HG03342 (cell line): Measurements from ENCODE around the gene DHTKD1.
"Not testable (repeated sequence)": the region's sequence is repeated elsewhere in the genome, so short reads cannot be mapped to it uniquely, and the experiment has no call there.

Experiments
- ATAC-seq: cut with Tn5 transposase; IDR thresholded peaks from one replicate; pipeline ENCODE4 v1.9.1; 2021; ENCODE audit warnings: mild to moderate bottlenecking, moderate library complexity; ENCODE audit not compliant: unreplicated experiment

Gene DHTKD1

DNA sequence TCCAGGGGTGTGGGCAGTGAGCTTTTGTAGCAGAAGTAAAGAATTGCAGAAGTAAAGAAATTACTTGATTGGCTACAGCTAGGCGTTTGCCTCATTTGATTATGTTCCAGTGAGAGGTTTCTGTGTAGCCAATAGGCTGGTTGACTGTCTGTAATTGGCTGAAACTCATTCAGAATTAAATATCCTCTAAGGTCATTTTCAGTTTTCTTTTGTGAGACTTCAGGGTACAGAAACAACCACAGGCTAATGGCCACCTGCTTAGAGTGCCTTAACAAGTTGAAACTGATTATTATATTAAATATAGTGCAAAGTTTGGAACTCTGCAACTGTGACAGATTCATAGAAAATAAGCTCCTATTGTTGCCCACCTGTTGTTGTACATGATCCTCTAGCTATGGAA, 71.3 kb downstream of the DHTKD1 start:
- no peak for ATAC-seq

DNA sequence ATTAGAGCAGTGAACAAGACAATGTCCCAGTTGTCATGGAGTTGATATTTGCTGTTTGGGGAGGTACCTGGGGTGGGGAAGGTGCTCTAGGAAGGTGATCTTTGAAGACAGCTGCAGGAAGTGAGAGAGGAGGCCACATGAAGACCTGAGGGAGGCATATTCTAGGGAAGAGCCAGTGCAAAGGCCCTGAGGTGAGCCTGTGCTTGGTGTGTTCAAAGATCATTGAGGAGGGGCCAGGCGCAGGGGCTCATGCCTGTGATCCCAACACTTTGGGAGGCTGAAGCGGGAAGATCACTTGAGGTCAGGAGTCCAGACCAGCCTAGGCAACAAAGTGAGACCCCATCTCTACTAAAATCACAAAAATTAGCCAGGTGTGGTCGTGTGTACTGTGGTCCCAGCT, 75.8 kb downstream of the DHTKD1 start:
- ATAC-seq: no peak

DNA sequence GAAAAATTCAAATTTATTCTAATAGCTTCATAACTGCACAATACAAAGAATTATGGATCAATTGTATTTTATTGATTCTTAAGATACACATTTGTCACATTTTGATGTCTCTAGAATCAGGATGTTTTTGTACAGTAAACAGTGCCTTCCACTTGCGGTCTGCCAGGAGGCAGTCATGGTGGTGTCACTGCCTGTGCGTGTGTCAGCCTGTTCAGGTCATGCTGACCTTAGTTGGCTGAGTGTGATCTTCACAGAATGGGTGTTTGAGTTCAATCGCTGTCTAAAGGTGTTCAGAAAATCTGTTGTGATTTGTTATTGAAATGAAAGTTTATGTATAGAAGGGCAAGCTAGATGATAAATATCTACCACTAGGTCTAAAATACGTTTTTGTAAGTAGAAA, 81.4 kb downstream of the DHTKD1 start:
- no peak for ATAC-seq

DNA sequence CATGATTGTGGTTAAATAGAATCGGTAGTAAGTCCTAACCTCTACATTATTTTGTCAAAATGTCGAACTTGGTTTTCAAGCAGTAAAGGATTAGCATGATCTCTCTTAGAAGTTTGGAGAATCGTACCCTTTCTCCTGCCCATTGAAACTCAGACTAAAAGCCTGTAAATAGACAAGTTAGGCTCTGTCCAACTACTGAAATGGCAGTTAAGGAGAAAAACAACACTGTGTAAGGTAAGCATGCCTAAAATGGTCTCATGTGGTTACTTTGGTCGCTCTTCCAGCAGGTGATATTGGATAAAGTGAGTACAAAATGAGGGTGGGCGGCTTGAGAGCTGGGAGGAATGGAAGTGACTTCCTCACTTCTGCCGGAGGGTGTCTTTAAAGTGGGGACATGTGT, 85.8 kb downstream of the DHTKD1 start:
- no peak for ATAC-seq

DNA sequence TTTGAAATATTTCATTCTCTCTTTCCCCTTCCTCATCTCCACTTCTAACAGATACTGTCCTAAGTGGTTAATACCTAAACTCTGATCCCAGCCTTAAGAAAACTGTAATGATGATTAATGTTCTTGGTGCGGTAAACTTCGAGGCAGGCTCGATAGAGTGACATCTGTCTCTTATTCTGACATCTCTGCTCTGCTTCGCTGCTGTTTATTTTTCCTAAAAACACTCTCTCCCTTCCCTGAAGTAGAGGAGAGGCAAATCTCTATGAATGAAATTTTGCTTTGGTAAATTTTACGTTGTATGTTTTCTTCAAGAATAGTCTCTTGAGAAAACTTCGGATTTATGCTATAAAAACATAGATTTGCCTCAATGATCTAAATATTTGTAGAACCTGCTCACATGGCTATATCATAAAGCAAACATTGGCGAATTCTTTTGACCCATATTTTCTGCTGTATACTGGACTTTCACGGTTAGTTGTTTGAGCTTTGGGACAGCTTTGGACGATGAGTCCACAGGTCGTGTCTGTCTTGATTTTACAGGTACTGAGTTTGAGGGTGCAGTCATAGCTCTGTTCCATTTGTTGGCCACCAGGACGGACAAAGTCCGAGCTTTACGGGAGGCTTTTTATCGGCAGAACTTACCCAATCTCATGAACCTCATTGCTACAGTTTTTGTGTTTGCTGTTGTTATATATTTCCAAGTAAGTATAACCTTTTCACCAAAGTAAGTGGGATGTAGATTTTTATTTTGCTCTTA, 87.8 kb downstream of the DHTKD1 start:
- ATAC-seq: no peak

DNA sequence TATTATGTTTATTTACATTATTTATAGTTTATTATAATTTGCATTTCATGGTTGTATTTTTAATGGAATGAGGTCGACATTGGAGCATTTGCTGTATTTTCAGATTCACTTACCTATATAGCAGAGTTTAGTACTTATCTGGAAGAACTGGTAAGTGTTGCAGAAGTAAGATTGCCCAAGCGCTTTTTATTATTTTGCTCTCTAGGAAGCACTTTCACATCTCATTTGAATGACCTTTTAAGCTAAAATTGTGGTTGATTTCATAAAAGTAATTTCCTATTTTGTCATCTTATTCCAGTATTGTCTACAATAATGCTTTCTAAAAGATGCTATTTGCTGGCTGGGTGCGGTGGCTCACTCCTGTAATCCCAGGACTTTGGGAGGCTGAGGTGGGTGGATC, 89.4 kb downstream of the DHTKD1 start:
- no peak for ATAC-seq

DNA sequence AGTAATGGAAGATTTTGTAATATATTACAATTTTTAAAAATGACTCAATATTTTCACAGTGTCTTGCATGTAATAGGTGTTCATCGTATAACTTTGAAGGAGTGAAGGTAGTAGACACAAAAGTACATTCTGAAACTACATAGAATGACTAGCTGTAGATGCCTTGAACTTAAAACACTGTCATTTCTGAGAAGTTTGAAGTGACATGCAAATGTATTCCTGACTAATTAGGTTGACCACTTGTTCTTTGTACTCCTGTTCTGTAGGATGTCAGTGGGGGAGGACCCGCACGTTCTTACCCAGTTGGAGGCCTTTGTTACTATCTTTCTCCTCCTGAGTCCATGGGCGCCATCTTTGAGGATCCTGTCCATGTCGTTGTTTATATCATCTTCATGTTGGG, 91.9 kb downstream of the DHTKD1 start:
- no peak for ATAC-seq

DNA sequence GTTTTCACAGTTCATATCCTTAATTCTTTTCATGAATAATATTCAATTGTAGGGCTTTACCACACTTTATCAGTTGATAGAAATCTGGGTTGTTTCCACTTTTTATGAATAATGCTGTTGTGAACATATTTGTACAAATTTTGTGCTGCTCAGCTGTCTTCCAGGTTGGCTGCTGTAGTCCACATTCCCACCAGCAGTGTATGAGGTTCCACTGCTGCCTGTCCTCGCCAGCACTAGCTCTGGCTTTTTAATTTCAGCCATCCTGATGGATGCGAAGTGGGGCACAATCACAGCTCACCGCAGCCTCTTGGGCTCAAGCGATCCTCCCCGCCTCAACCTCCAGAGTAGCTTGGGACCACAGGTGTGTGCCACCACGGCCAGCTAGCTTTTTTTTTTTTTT, 94.2 kb downstream of the DHTKD1 start:
- ATAC-seq: no peak

DNA sequence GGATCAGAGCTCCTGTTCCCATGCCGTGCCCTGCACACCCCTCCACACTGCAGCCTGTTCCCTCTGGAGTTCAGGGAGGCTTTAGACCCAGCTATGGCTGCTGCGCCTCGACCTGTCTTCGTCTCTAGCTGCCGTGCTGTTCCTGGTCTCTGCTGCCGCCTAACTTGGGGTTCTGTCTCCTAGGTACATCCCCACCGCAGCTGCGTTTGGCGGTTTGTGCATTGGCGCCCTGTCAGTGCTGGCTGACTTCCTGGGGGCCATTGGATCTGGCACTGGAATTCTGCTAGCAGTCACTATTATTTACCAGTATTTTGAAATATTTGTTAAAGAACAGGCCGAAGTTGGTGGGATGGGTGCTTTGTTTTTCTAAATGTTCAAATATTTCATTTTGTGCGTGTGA, 95.3 kb downstream of the DHTKD1 start:
- no peak for ATAC-seq

DNA sequence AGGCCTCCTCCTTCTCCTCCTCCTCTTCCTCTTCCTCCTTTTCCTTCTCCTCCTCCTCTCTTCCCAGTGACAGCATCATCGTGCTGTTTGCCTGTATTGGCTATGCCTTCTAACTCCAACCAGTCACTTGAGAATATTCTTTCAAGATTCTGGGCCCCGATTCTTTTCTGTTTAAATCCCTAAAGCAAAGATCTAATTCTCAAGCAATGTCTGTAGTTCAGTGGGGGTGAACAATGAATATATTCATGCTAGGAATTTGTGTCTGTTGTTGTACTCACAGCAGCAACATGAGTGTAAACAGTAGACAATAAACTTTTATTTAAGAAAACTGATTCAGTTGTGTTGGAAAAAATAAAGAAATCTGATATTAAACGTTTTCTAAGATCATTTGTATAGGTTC, 96.3 kb downstream of the DHTKD1 start:
- ATAC-seq: no peak

DNA sequence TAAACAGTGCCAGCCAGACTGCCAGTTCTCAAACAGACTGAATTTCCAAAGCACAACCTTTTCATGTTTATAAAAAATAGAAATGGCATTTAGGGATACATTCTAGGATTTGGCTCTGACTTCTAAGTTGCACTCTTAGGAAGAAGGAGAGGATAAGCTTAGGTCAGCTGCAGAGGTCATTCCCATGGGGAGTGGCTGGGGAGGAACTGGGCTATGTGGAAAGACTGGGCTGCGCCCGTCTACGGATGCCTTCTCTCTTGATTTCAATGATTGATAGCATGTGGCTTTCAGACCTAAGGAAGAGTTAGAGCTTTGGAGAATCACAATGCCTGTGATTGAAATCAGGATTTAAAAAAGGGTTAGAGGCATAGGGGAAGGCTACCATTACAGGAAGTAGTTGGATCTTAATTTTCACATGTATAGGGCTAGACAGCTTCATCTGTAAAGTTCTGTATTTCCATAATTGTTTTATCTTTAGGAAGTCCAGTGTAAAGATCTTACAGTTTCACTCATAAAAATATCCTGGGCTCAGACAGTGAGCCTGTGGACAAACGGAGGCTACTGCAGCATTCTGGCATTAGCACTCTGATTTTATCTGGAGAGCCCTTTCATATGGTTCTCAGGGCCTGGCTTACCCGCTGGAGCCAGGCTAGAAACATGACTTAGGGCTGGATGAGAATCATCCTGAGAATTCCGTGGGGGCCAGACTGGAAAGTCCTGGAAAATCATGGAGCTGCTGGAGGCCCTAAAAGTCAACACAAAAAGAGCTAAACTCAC, 97.4 kb downstream of the DHTKD1 start:
- no peak for ATAC-seq

DNA sequence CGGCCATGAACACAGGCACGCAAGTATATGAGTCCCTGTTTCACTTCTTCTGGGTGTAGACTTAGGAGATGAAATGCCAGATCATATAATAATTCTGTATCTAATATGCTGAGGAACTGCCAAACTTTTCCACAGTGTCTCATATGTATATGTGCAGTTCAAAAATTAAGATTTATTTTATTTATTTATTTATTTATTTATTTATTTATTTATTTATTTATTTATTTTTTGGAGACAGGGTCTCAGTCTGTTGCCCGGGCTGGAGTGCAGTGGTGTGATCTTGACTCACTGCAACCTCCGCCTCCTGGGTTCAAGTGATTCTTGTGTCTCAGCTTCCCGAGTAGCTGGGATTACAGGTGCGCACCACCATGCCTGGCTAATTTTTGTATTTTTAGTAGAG, 102.8 kb downstream of the DHTKD1 start:
- not testable (repeated sequence) for ATAC-seq
